ENCODE measurements around the gene PDE4D.
"Not testable (repeated sequence)": the region's sequence is repeated elsewhere in the genome, so short reads cannot be mapped to it uniquely, and the experiment has no call there.

Gene PDE4D

GRCh38 chr5:59582746-59583145 is 310.8 kb downstream of the PDE4D start:
- DNase-seq (ENCODE audit: low read depth) = no peak

- no peak for DNase-seq (ENCODE audit: low read depth)
Measured at GRCh38 chr5:59579824-59580167, 313.7 kb downstream of the PDE4D start.

GRCh38 chr5:59579101-59579823 is 314.3 kb downstream of the PDE4D start:
- DNase-seq (ENCODE audit: low read depth) = no peak

GRCh38 chr5:59577485-59577884 is 316.0 kb downstream of the PDE4D start:
- DNase-seq (ENCODE audit: low read depth) = no peak

GRCh38 chr5:59575648-59576445 is 317.7 kb downstream of the PDE4D start:
- no peak for DNase-seq (ENCODE audit: low read depth)

GRCh38 chr5:59573509-59573908 is 320.0 kb downstream of the PDE4D start:
- DNase-seq (ENCODE audit: low read depth) = not testable (repeated sequence)

GRCh38 chr5:59571067-59571466 is 322.5 kb downstream of the PDE4D start:
- no peak for DNase-seq (ENCODE audit: low read depth)

GRCh38 chr5:59569608-59570334 is 323.8 kb downstream of the PDE4D start:
- DNase-seq (ENCODE audit: low read depth) = no peak

- no peak for DNase-seq (ENCODE audit: low read depth)
Measured at GRCh38 chr5:59569158-59569557, 324.4 kb downstream of the PDE4D start.

- DNase-seq (ENCODE audit: low read depth) = no peak
Measured at GRCh38 chr5:59568161-59568560, 325.4 kb downstream of the PDE4D start.

GRCh38 chr5:59565551-59565950 is 328.0 kb downstream of the PDE4D start:
- no peak for DNase-seq (ENCODE audit: low read depth)

GRCh38 chr5:59564895-59565294 is 328.6 kb downstream of the PDE4D start:
- DNase-seq (ENCODE audit: low read depth) = no peak

- no peak for DNase-seq (ENCODE audit: low read depth)
Measured at GRCh38 chr5:59562756-59563389, 330.7 kb downstream of the PDE4D start.

GRCh38 chr5:59560553-59560952 is 333.0 kb downstream of the PDE4D start:
- no peak for DNase-seq (ENCODE audit: low read depth)

- DNase-seq (ENCODE audit: low read depth) = no peak
Measured at GRCh38 chr5:59559847-59560246, 333.7 kb downstream of the PDE4D start.

- DNase-seq (ENCODE audit: low read depth) = no peak
Measured at GRCh38 chr5:59559323-59559722, 334.2 kb downstream of the PDE4D start.

GRCh38 chr5:59558501-59558900 is 335.0 kb downstream of the PDE4D start:
- DNase-seq (ENCODE audit: low read depth) = no peak

GRCh38 chr5:59557572-59557971 is 336.0 kb downstream of the PDE4D start:
- no peak for DNase-seq (ENCODE audit: low read depth)

GRCh38 chr5:59555596-59555995 is 337.9 kb downstream of the PDE4D start:
- no peak for DNase-seq (ENCODE audit: low read depth)

- DNase-seq (ENCODE audit: low read depth) = no peak
Measured at GRCh38 chr5:59554501-59554900, 339.0 kb downstream of the PDE4D start.

- DNase-seq (ENCODE audit: low read depth) = no peak
Measured at GRCh38 chr5:59553992-59554391, 339.5 kb downstream of the PDE4D start.

- DNase-seq (ENCODE audit: low read depth) = no peak
Measured at GRCh38 chr5:59548807-59549357, 344.6 kb downstream of the PDE4D start.
